Sigmoid colon (tissue), 4 donors: ENCODE measurements around the gene CCL26.

ENCODE experiments used
- CTCF ChIP-seq, 4 experiments: fragments of 450-650 bp in 3 of 4; fragments of 200-600 bp in 1 of 4; IDR thresholded peaks; one replicate each; pipeline ENCODE4 v1.5.1; 2016 to 2019; ENCODE audit warnings: antibody characterized with exemption in 4 of 4, mild to moderate bottlenecking in 3 of 4, moderate library complexity in 2 of 4
- EP300 ChIP-seq, 4 donors: sonication (generic); formaldehyde crosslinking; IDR thresholded peaks; one replicate each; pipeline ENCODE4 v1.6.1; 2017; ENCODE audit warnings: antibody characterized with exemption in 4 of 4

- TF ChIP-seq CTCF (IDR thresholded peaks at IDR 0.05) (peak in 2 of 4 experiments; percentile 11 to 23), EP300 (IDR thresholded peaks at IDR 0.05) (no peak)
Observed at GRCh38 chr7:75738975-75739795, 32.8 kb downstream of the CCL26 start.
